GM08714 (cell line): Measurements from ENCODE around the gene ECM2.

Source experiments
- H3K4me3 ChIP-seq: fragments of 200-500 bp; sonication (Bioruptor generic); 2 replicates; pipeline ENCODE4 v1.5.1; 2014; ENCODE audit warnings: mild to moderate bottlenecking, low read length, inconsistent platforms
- ZNF274 ChIP-seq: IDR thresholded peaks from 2 replicates; pipeline ENCODE4 v1.6.1; 2012; ENCODE audit warnings: mild to moderate bottlenecking, low read depth, low read length

Gene ECM2

DNA sequence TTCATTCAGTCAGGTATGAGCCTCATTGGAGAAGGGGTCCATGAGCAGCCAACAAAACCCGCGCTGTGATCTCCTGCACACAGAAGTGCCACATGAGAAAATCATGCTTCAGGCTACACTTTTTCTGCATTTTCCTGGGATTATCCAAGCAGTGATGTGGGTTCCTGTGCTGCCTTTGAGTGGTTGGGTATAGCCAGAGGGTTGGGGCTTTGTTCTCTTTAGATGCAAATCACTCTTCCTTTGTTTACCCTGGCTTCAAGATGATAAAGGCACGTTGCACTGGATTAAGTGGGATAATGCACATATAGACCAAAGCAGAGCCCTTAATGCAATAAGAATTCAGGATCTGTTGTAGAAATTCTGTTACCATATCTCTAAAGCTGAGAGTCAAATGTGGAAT lies 18.7 kb downstream of the ECM2 start:
- no peak for TF ChIP-seq ZNF274
- H3K4me3 ChIP-seq, result no peak overlapping the region

DNA sequence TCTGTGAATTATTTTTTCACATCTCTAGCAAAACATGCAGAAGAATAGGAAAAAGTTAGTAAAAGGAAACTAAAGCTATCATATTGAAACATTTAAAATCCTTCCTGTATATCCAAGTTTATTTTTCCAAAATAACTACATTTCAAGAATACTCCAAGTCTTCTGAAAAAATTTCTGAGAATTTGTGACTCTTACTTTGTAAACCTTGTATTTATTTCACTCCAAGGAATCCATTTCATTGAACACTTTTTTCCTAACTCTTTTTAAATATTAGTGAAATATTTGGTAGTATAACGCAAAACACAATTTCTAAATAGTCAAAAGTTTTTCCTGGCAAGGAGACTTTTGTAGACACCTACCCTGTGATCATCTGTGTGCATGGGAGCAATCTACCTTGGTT lies 19.3 kb downstream of the ECM2 start:
- H3K4me3 ChIP-seq, result no peak overlapping the region
- TF ChIP-seq ZNF274, result no peak

DNA sequence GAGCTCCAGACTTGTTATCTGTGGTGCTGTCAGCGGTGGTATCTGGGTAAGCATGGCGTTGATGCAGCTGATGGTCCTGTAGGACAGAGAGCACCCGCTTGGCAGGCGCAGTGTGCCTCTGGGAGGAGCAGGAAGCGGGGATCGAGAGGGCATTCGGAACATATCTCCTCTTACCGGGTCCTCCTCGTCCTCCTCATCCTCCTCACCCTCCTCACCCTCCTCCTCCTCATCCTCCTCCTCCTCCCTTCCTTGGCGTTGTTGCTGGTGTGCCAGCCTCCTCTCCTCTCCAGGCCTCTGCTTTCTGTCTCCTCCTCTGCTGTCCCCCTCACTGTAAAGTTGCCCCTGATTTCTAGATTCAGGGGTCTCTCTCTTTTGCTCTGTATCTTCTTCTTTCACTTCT lies 21.2 kb downstream of the ECM2 start:
- H3K4me3 ChIP-seq, result no peak overlapping the region
- no peak for TF ChIP-seq ZNF274

DNA sequence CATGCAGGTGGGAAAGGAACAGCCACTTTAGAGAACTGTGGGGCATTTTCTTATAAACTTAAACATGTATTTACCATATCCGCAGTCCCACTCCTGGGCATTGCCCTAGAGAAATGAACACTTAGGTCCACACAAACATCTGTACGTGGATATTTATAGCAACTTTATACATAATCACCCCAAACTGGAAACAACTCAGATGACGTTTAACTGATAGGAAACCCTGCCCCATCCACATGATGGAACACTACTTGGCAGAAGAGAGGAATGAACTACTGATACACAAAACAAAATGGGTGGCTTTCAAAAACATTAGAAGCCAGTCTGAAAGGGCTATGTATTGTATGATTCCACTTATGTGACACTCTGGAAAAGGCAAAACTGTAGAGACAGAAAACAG lies 22.4 kb downstream of the ECM2 start:
- no peak overlapping the region for H3K4me3 ChIP-seq
- TF ChIP-seq ZNF274, result no peak

DNA sequence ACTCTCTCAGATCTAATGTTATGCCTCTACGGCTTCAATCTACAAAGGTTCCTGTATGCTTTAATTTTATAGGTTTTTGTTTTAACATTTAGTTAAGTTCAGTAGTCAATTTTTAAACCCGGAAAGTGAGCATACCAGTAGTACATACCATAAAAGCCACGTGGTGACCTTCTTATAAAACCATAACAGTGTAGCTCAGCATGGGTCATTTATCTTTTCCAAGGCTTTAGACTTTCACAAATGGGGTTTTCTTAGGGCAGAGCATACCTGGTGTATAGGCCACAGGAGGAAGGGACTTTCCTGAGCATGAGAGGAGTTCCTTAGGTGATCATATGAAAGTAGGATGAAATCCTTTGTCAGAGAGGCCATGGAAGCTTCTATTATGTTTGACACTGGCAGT lies 23.2 kb downstream of the ECM2 start:
- H3K4me3 ChIP-seq, result no peak overlapping the region
- no peak for TF ChIP-seq ZNF274

DNA sequence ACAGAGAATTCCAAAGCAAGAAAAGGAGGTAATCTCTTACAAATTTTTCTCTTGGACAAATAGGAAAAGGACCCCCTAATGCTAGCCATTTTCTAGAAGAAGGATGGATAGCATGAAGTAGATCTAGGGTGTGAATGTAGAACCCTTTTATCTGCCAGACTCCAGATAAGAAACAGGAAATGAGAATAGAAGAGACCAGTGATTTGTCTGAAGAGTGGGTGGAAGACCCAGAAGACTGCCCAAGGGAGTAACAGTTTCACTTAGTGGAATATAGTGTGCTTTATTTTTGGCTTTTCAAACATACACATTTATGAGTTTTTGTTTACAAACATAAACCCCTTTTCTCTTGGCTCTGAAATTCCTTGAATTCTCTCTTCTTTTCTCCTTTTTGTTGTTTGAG lies 25.0 kb downstream of the ECM2 start:
- H3K4me3 ChIP-seq, result no peak overlapping the region
- TF ChIP-seq ZNF274, result no peak

DNA sequence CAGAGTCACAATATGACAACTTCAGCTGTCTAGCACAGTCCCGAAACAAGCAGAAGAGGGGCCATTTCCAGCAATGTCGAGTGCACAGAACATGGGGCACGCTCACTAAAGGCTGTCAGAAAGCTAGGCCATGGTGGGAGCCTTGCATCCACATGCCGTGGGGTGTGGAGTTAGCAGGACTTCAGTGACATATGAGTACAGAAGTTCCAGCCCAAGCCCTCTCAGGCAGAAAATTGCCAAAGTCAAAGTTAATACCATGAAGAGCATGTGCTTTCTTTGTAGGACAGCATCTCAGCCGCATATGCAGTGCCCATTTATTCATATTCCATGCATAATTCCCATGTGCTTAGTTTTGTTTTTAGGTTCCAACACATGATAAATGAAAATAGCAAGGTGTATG lies 26.7 kb downstream of the ECM2 start:
- TF ChIP-seq ZNF274, result no peak
- no peak overlapping the region for H3K4me3 ChIP-seq

DNA sequence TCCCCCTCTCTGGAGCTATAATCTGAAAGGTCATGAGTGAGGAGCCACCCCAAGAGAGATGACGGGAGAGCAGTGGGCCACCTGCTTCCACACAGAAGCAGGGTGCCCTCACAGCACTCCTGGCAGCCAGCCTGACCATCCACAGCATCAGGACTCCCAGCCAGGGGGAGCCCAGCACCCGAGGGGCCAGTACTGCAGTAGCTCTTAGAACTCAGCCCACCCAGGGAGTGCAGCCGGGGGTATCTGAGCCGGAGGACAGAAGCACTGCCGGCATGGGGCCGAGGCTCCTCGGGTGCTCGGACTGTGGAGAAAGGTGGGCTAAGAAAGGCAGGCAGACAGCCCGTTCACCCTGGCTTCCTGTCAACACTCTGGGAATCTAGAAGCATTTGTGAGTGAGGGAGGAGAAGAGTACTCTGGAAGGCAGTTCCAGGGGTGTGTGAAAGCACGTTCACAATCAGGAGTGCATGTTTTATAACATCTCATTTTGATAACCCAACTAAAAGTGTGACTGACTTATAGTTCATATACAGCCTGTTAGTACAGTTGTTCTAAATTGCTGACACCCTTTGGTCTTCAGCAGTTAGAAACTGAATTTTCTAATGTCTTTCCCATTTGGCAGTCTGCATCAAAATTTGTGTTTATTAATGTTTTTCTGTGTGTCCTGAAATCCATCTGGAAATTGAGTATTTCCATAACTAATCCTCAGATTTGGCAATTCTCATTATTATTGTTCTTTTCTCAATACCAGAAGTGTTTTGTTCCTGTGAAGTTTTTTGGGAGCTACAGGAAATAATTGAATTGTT lies 27.6 kb downstream of the ECM2 start:
- TF ChIP-seq ZNF274, result no peak
- H3K4me3 ChIP-seq, result no peak overlapping the region

DNA sequence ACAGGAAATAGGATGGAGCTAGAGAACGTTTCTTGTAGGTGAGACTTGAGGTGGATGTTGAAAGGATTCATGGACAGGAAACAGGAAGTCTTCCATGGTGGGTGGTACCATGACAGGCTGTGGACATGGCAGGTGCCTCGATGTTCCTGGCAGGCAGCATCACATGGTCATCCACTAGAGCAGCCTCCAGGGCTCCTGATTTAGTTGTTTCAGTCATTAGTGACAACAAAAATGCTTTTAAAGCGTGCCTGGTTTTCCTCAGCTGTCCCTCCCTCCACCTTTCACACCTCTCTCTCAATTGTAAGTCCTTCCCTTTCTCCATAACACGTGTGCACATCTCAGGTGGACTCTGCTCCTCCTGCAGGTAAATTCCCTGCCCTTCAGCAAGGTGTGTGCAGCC lies 28.3 kb downstream of the ECM2 start:
- no peak overlapping the region for H3K4me3 ChIP-seq
- no peak for TF ChIP-seq ZNF274

DNA sequence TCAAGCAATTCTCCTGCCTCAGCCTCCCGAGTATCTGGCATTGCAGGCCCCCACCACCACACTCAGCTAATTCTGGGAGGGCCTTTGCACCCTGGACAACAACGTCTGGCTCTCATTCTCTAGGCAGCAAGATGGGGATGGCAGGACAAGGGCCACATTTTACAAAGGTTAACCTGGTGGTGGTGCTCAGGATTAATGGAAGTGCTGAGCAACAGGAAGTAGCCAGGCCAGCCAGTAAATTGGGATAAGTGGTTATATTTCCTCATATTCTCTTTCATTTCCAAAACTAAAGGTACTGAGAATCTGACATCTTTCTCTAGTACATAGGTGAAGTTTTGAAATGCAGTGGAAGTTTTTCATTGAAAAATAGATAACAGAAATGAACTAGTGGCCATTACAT lies 28.8 kb downstream of the ECM2 start:
- no peak overlapping the region for H3K4me3 ChIP-seq
- TF ChIP-seq ZNF274, result no peak

DNA sequence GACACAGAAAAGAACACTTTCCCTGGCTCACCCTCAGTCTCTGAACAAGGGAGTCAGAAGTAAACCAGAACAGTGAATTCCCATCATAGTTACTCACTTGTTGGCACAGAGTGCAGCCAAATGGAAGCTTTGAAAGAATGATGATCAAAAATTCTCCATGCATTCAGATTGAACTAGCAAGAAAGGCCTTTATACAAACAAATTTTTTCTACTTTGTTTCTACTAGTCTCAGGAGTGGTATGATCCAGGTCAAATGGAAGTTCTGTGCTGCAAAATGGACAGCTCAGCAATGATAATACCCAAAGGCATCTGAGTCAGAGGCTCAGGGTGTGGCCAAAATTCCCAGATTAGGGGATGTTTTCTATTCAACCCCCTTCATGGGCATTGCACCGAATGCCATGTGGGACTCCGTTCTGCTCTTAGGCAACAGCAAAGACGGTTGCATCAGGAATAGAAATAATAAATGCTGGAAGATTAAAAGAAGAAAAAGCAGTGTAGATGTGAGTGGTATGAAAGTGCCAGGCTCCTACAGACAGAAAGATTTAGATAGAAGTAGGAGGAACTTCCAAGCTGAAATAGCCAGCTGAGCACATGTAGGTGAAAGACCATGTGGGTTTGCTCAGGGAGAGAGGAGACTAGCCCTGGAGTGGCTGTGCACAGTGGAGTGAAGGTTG lies 29.5 kb downstream of the ECM2 start:
- TF ChIP-seq ZNF274, result no peak
- H3K4me3 ChIP-seq, result no peak overlapping the region

DNA sequence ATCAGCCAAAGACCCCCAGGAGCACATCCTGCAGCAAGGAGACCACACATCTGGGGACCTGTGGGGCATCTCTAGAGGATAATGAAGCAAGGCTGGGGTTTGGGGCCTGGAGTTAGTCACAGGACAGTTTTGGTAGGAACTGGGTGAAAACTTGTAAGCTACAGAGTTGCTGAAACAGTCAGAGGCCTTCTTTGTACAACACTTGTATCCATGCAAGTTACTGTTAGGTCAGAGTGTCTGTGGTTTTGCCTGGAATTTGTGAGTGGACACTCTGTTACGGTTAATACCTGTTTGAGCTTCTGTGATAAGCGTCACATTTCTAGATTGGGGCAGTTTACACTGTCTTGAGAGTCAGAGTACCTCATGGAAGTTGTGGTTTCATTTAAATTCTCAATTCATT lies 30.9 kb downstream of the ECM2 start:
- no peak for TF ChIP-seq ZNF274
- H3K4me3 ChIP-seq, result no peak overlapping the region

DNA sequence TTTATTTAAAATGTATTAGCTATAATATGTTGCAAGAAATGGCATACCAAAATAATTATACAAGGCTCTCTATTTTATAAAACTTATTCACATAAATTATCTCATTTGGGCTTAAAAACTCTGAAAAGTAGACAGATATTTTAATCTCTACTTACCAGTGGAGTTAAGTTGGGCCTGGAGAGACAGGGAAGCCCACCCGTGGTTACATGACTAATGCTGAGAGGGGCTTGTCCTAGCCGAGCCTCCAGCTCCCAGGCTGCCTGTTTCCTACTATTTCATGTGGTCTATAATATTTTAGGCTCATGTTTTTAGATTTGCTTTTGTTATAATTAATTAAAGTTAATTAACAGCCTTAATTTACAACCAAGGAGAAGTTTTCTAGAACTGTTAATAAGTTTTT lies 32.6 kb downstream of the ECM2 start:
- TF ChIP-seq ZNF274, result no peak
- H3K4me3 ChIP-seq, result no peak overlapping the region

DNA sequence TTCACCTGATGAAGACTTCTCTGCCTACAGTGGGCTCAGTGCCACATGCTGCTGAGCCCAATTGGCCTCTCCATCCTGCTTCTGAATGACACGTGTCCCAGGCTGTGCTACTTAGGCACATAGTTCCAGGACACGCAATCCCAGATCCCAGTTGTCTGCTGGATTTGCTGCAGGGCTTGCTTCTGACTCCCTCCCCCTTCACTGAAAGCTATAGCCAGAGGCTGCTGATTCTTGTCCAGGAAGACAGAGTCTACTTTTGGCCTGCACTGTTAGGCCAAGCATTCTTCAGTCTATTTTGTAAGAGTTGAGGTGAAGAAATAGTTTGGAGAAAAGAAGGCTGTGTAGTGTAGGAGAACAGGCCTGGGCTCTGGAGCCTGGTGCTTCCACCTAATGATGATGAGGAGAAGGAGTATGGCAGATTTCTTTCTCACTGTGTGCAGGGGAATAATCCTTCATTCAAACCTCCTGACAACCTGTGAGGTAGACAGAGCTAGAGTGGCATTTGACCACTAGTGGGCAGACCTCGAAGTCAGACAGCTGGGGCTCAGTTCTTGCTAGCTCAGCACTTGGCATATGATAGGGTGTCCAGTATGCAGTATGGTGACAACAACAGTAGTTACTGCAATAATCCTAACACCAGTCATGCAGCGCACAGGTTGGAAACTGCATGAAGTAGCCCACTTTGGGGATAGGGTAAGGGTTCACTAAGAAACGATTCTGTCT lies 34.0 kb downstream of the ECM2 start:
- no peak for TF ChIP-seq ZNF274
- H3K4me3 ChIP-seq, result no peak overlapping the region

DNA sequence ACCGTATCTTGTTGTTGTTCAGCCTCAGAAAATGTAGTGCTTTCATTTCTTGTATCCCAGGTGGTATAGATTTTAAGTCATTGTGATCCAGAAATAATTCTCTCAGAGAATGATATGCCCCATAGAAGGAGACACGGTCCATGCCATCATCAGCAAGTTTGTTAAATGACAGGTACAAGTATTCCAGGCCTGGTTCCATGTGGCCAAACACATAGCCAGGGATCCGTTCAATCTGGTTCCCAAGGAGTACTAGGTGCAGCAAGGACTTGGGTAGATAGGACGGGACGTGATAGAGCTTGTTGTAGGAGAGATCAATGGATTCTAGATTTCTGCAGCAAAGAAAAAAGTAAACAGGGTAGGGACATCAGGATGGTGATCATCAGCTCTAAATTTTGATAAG lies 35.1 kb downstream of the ECM2 start:
- H3K4me3 ChIP-seq, result no peak overlapping the region

More for the DNA sequence above, 35.1 kb downstream of the ECM2 start:
- TF ChIP-seq ZNF274, result no peak
